ENCODE data around the gene BRD9. TPM values are rescaled to one million over a fixed set of nuclear protein-coding genes. Genes with fewer than 3 reads are reported as not detected.
"Not testable (repeated sequence)": the region's sequence is repeated elsewhere in the genome, so short reads cannot be mapped to it uniquely, and the experiment has no call there.

The BRD9 gene
- total and polyA plus RNA-seq, 9 donors: 18.6 to 42.1 (median 32.0) TPM

GRCh38 chr5:919356-920000, 26.9 kb upstream of the BRD9 start:
- DNase-seq: peak in 1 of 5 donors; percentile 1
- Histone ChIP-seq H3K9me3 (no peaks in the 10 kb centered on the region), H3K4me3 (no peak overlapping the region), H3K36me3 (no peaks in the 10 kb centered on the region), H3K27me3 (no peaks in the 10 kb centered on the region), H3K27ac (no peak overlapping the region), H3K4me1 (ENCODE audit: insufficient read depth) (no peaks in the 10 kb centered on the region)
- intact Hi-C loops (cut with DNase I): no loop called here
- WGBS, 3 donors: 84 to 89% (median 89%) methylated on average over 9 of the region's 9 CpGs
- TF ChIP-seq POLR2A (IDR thresholded peaks at IDR 0.05) (no peak), CTCF (IDR thresholded peaks at IDR 0.05) (no peak), EP300 (IDR thresholded peaks at IDR 0.05) (no peak)

- H3K27me3 ChIP-seq; H3K9me3 ChIP-seq; H3K27ac ChIP-seq; H3K36me3 ChIP-seq; intact Hi-C loops (cut with DNase I); H3K4me1 ChIP-seq (ENCODE audit: insufficient read depth); H3K4me3 ChIP-seq: not testable (repeated sequence)
- peak in 1 of 5 donors; percentile 1 for DNase-seq
- 95 to 98% (median 98%) methylated on average over 5 of the region's 5 CpGs for WGBS, 3 donors
Observed at GRCh38 chr5:918717-919116, 26.1 kb upstream of the BRD9 start.

- no peaks in the 10 kb centered on the region for H3K4me1 ChIP-seq (ENCODE audit: insufficient read depth)
- no peak overlapping the region for H3K27ac ChIP-seq
- H3K27me3 ChIP-seq: no peaks in the 10 kb centered on the region
- TF ChIP-seq POLR2A (IDR thresholded peaks at IDR 0.05) (no peak), EP300 (IDR thresholded peaks at IDR 0.05) (no peak), CTCF (IDR thresholded peaks at IDR 0.05) (no peak)
- no peaks in the 10 kb centered on the region for H3K9me3 ChIP-seq
- no peaks in the 10 kb centered on the region for H3K36me3 ChIP-seq
- peak in 1 of 5 donors; percentile 2 for DNase-seq
- WGBS, 3 donors: 75 to 85% (median 84%) methylated on average over 14 of the region's 14 CpGs
- intact Hi-C loops (cut with DNase I): no loop called here
- H3K4me3 ChIP-seq: no peak overlapping the region
Observed at GRCh38 chr5:916441-917293, 24.1 kb upstream of the BRD9 start.

GRCh38 chr5:915946-916345, 23.3 kb upstream of the BRD9 start:
- H3K4me1 ChIP-seq (ENCODE audit: insufficient read depth): no peaks in the 10 kb centered on the region
- intact Hi-C loops (cut with DNase I): no loop called here
- H3K27ac ChIP-seq: no peak overlapping the region
- DNase-seq: peak in 1 of 5 donors; percentile 7
- H3K4me3 ChIP-seq: no peak overlapping the region
- H3K9me3 ChIP-seq: no peaks in the 10 kb centered on the region
- TF ChIP-seq EP300 (IDR thresholded peaks at IDR 0.05): no peak
- TF ChIP-seq POLR2A (IDR thresholded peaks at IDR 0.05): no peak
- no peaks in the 10 kb centered on the region for H3K27me3 ChIP-seq
- WGBS, 3 donors: 89 to 96% (median 90%) methylated on average over 12 of the region's 12 CpGs
- no peaks in the 10 kb centered on the region for H3K36me3 ChIP-seq

- intact Hi-C loops (cut with DNase I); H3K4me1 ChIP-seq (ENCODE audit: insufficient read depth); H3K4me3 ChIP-seq; H3K9me3 ChIP-seq; H3K36me3 ChIP-seq; H3K27ac ChIP-seq; H3K27me3 ChIP-seq: not testable (repeated sequence)
- peak in 1 of 5 donors; percentile 7 for DNase-seq
- 94 to 99% (median 96%) methylated on average over 9 to 12 of the region's 12 CpGs for WGBS, 3 donors
Observed at GRCh38 chr5:915346-915745, 22.7 kb upstream of the BRD9 start.

GRCh38 chr5:914612-915011, 22.0 kb upstream of the BRD9 start:
- peak in 1 of 5 donors; percentile 2 for DNase-seq
- Histone ChIP-seq H3K4me3 (no peak overlapping the region), H3K9me3 (no peaks in the 10 kb centered on the region), H3K27ac (no peak overlapping the region), H3K27me3 (no peaks in the 10 kb centered on the region), H3K36me3 (no peaks in the 10 kb centered on the region), H3K4me1 (ENCODE audit: insufficient read depth) (no peaks in the 10 kb centered on the region)
- WGBS, 3 donors: 86 to 93% (median 89%) methylated on average over 7 of the region's 7 CpGs
- TF ChIP-seq EP300 (IDR thresholded peaks at IDR 0.05) (no peak), POLR2A (IDR thresholded peaks at IDR 0.05) (no peak), CTCF (IDR thresholded peaks at IDR 0.05) (no peak)
- intact Hi-C loops (cut with DNase I): no loop called here

Data from ovary (tissue), 9 donors.